Astrocyte (in vitro differentiated cells and primary cell): ENCODE measurements around the gene POLR1D. TPM values are rescaled to one million over a fixed set of nuclear protein-coding genes. Genes with fewer than 3 reads are reported as not detected.

Experiments
- DNase-seq: peaks from one replicate; pipeline ENCODE4 v3.0.0-alpha.2; 2010; ENCODE audit warnings: low read depth
- FAIRE-seq: peaks from 2 replicates; lab custom pipeline; 2011; peaks lifted over from hg19 to GRCh38; lab: Jason Lieb, UNC
- H2AFZ ChIP-seq: 2 replicates; pipeline ENCODE4 v1.6.0; 2012; ENCODE audit warnings: low read depth, low read length, inconsistent platforms
- H3K27ac ChIP-seq: 2 replicates; pipeline ENCODE4 v1.5.1; 2011; ENCODE audit warnings: low read depth, low read length, inconsistent platforms
- H3K27me3 ChIP-seq: 2 replicates; pipeline ENCODE4 v1.6.0; 2011; ENCODE audit warnings: low read length, inconsistent platforms; ENCODE audit not compliant: insufficient read depth
- H3K36me3 ChIP-seq: 2 replicates; pipeline ENCODE4 v1.5.1; 2011; ENCODE audit warnings: low read length, inconsistent platforms; ENCODE audit not compliant: insufficient read depth
- H3K4me1 ChIP-seq: 2 replicates; pipeline ENCODE4 v1.5.1; 2011; ENCODE audit warnings: low read length, inconsistent platforms; ENCODE audit not compliant: insufficient read depth
- H3K4me2 ChIP-seq: 2 replicates; pipeline ENCODE4 v1.6.0; 2012; ENCODE audit warnings: low read length, inconsistent platforms
- H3K4me3 ChIP-seq: 2 replicates; pipeline ENCODE4 v1.5.1; 2011; ENCODE audit warnings: low read depth, mild to moderate bottlenecking, low read length, inconsistent platforms; ENCODE audit not compliant: insufficient read depth
- H3K79me2 ChIP-seq: 2 replicates; pipeline ENCODE4 v1.6.0; 2012; ENCODE audit warnings: mild to moderate bottlenecking, low read length, inconsistent platforms; ENCODE audit not compliant: insufficient read depth
- H3K9ac ChIP-seq: 2 replicates; pipeline ENCODE4 v1.6.0; 2012; ENCODE audit warnings: mild to moderate bottlenecking, low read length, inconsistent platforms
- H3K9me3 ChIP-seq: 2 replicates; pipeline ENCODE4 v1.5.1; 2012; ENCODE audit warnings: low read depth, mild to moderate bottlenecking, low read length, inconsistent platforms; ENCODE audit not compliant: insufficient read depth
- H4K20me1 ChIP-seq: 2 replicates; pipeline ENCODE4 v1.6.0; 2012; ENCODE audit warnings: low read length, inconsistent platforms; ENCODE audit not compliant: insufficient read depth
- H3K27ac Mint-ChIP-seq: one replicate; pipeline ENCODE4 v1.8.0; 2021; ENCODE audit warnings: mild to moderate bottlenecking, mixed read lengths; ENCODE audit not compliant: unreplicated experiment
- H3K27me3 Mint-ChIP-seq: one replicate; pipeline ENCODE4 v1.8.0; 2021; ENCODE audit warnings: low read depth, mixed read lengths; ENCODE audit not compliant: unreplicated experiment
- H3K36me3 Mint-ChIP-seq: one replicate; pipeline ENCODE4 v1.8.0; 2021; ENCODE audit warnings: low read depth, mixed read lengths; ENCODE audit not compliant: unreplicated experiment
- H3K4me1 Mint-ChIP-seq: one replicate; pipeline ENCODE4 v1.8.0; 2021; ENCODE audit warnings: low read depth, mixed read lengths; ENCODE audit not compliant: unreplicated experiment
- H3K4me3 Mint-ChIP-seq: one replicate; pipeline ENCODE4 v1.8.0; 2021; ENCODE audit warnings: mild to moderate bottlenecking, moderate library complexity, mixed read lengths; ENCODE audit not compliant: unreplicated experiment
- H3K9me3 Mint-ChIP-seq: one replicate; pipeline ENCODE4 v1.8.0; 2021; ENCODE audit warnings: mild to moderate bottlenecking, mixed read lengths; ENCODE audit not compliant: unreplicated experiment
- EZH2 ChIP-seq: IDR thresholded peaks from 2 replicates; pipeline ENCODE4 v1.6.1; 2012; ENCODE audit warnings: mild to moderate bottlenecking, low read length, inconsistent platforms; ENCODE audit not compliant: insufficient read depth
- total RNA-seq: library from RNA; stranded (reverse); gene quantifications from 2 replicates; pipeline ENCODE4 v1.2.1, GENCODE V29; 2021
- TF ChIP-seq, protein P1 (sequence below): IDR thresholded peaks from 2 replicates; pipeline ENCODE4 v1.5.1; 2011; ENCODE audit warnings: low read depth, mild to moderate bottlenecking, inconsistent platforms, low read length, moderate library complexity; ENCODE audit not compliant: insufficient read depth

Gene POLR1D
- total RNA-seq, 1 donor from 2014 or later: 118 TPM

DNA sequence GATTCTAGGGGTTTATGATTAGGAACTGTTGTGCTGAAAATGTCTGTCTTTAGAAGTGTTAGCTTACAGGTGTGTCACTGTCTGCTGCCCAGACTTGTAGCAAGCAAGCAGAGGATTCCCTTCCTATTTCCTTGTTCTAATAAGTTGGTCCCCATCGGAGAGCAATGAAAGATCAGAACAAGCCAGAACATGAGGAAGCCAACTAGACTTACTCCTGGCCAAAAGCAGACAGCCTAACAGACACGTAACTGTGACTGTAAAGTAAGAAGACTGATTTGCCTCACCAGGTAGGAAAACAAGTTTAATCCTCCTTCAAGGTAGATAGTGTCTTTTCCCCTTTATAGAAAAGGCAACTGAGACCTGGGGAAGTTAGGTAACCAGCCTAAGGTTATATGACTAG lies 12.5 kb downstream of the POLR1D start:
- no peak overlapping the region for H3K27ac Mint-ChIP-seq
- Histone ChIP-seq H3K9ac (no peak overlapping the region), H2AFZ (no peak overlapping the region), H3K79me2 (peaks cover 48% of the 10 kb centered on the region), H3K36me3 (peaks cover 3% of the 10 kb centered on the region), H3K9me3 (no peaks in the 10 kb centered on the region), H3K27ac (no peak overlapping the region), H3K4me2 (no peak overlapping the region), H3K27me3 (no peaks in the 10 kb centered on the region), H4K20me1 (peaks cover 62% of the 10 kb centered on the region), H3K4me1 (no peaks in the 10 kb centered on the region), H3K4me3 (no peak overlapping the region)
- H3K36me3 Mint-ChIP-seq: peaks cover 12% of the 10 kb centered on the region
- no peaks in the 10 kb centered on the region for H3K27me3 Mint-ChIP-seq
- peaks cover 16% of the 10 kb centered on the region for H3K4me1 Mint-ChIP-seq
- H3K9me3 Mint-ChIP-seq: no peaks in the 10 kb centered on the region
- no peak for TF ChIP-seq EZH2
- TF ChIP-seq, protein P1, sequence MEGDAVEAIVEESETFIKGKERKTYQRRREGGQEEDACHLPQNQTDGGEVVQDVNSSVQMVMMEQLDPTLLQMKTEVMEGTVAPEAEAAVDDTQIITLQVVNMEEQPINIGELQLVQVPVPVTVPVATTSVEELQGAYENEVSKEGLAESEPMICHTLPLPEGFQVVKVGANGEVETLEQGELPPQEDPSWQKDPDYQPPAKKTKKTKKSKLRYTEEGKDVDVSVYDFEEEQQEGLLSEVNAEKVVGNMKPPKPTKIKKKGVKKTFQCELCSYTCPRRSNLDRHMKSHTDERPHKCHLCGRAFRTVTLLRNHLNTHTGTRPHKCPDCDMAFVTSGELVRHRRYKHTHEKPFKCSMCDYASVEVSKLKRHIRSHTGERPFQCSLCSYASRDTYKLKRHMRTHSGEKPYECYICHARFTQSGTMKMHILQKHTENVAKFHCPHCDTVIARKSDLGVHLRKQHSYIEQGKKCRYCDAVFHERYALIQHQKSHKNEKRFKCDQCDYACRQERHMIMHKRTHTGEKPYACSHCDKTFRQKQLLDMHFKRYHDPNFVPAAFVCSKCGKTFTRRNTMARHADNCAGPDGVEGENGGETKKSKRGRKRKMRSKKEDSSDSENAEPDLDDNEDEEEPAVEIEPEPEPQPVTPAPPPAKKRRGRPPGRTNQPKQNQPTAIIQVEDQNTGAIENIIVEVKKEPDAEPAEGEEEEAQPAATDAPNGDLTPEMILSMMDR: no peak
- no peak for DNase-seq
- H3K4me3 Mint-ChIP-seq: no peak overlapping the region
- FAIRE-seq: no peak

DNA sequence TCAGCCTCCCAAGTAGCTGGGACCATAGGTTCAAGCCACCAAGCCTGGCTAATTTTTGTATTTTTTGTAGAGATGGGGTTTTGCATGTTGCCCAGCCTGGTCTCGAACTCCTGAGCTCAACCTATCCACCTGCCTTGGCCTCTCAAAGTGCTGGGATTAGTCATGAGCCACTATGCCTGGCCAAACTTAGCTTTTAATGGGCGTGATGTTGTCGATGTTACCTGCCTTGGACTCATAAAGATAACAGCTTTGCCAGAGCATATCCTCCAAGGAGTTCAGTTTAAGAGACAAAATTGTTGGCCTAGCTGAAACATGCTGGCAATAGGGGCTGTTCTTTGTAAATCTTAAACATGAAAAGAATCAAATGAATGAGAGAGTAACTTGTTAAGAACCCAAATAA lies 13.1 kb downstream of the POLR1D start:
- Histone ChIP-seq H3K27ac (no peak overlapping the region), H3K9me3 (no peaks in the 10 kb centered on the region), H4K20me1 (peaks cover 62% of the 10 kb centered on the region), H3K79me2 (peaks cover 50% of the 10 kb centered on the region), H3K9ac (no peak overlapping the region), H3K4me1 (no peaks in the 10 kb centered on the region), H2AFZ (no peak overlapping the region), H3K27me3 (no peaks in the 10 kb centered on the region), H3K4me2 (no peak overlapping the region), H3K36me3 (peaks cover 3% of the 10 kb centered on the region), H3K4me3 (no peak overlapping the region)
- H3K27ac Mint-ChIP-seq: no peak overlapping the region
- no peaks in the 10 kb centered on the region for H3K9me3 Mint-ChIP-seq
- peaks cover 12% of the 10 kb centered on the region for H3K36me3 Mint-ChIP-seq
- peaks cover 16% of the 10 kb centered on the region for H3K4me1 Mint-ChIP-seq
- no peak for DNase-seq
- H3K27me3 Mint-ChIP-seq: no peaks in the 10 kb centered on the region
- H3K4me3 Mint-ChIP-seq: no peak overlapping the region
- FAIRE-seq: no peak
- TF ChIP-seq EZH2: no peak
- TF ChIP-seq, protein P1: no peak

DNA sequence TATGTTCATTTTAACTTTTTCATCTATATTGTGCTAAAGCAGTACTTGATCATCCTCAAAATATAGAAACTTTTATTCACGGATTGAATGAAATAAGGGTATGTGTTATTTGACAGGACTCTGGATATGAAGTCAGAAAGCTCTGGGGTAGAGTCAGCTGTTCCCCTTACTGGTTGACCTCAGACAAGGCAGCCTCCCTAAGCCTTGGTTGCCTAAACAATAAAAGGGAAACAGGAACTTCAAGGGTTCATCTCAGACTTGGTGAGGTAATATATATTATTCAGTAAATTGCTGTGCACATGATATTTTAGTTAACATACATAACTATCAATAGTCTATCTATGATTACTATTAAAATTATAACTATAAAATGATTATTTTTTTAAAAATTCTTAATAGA lies 13.6 kb downstream of the POLR1D start:
- H3K27me3 Mint-ChIP-seq: no peaks in the 10 kb centered on the region

More for the DNA sequence above, 13.6 kb downstream of the POLR1D start:
- H3K9ac ChIP-seq: no peak overlapping the region
- TF ChIP-seq, protein P1: no peak
- no peak for TF ChIP-seq EZH2
- no peaks in the 10 kb centered on the region for H3K4me1 ChIP-seq
- no peak overlapping the region for H2AFZ ChIP-seq
- H4K20me1 ChIP-seq: peaks cover 62% of the 10 kb centered on the region
- DNase-seq (no peak), FAIRE-seq (no peak)
- H3K79me2 ChIP-seq: peaks cover 49% of the 10 kb centered on the region
- H3K4me3 ChIP-seq: no peak overlapping the region
- H3K36me3 ChIP-seq: peaks cover 3% of the 10 kb centered on the region
- Mint-ChIP-seq H3K4me1 (peaks cover 16% of the 10 kb centered on the region), H3K9me3 (no peaks in the 10 kb centered on the region), H3K36me3 (peaks cover 12% of the 10 kb centered on the region), H3K27ac (no peak overlapping the region), H3K4me3 (no peak overlapping the region)
- no peak overlapping the region for H3K4me2 ChIP-seq
- H3K9me3 ChIP-seq: no peaks in the 10 kb centered on the region
- H3K27me3 ChIP-seq: no peaks in the 10 kb centered on the region
- H3K27ac ChIP-seq: no peak overlapping the region
